Measurements from ENCODE around the gene TFEB. TPM values are rescaled to one million over a fixed set of nuclear protein-coding genes. Genes with fewer than 3 reads are reported as not detected.

Gene TFEB
- total and polyA plus RNA-seq, 2 donors (not counting 3 experiments of a cell fraction or from before 2014, with no cell fraction given): 4.9 to 6.6 TPM

- FAIRE-seq (no peak), DNase-seq (ENCODE audit: low read depth, low spot score) (no peak)
- Histone ChIP-seq H3K27ac (ENCODE audit: insufficient read depth, low read depth, low read length) (no peak overlapping the region), H3K79me2 (ENCODE audit: control insufficient read depth, insufficient read depth, low read length) (no peaks in the 10 kb centered on the region), H2AFZ (ENCODE audit: low read depth, low read length) (no peak overlapping the region), H3K36me3 (ENCODE audit: control insufficient read depth in 2 of 2, extremely low read depth in 1 of 2, insufficient read depth in 2 of 2, low read length in 2 of 2) (no peaks in the 10 kb centered on the region), H3K4me1 (ENCODE audit: control insufficient read depth, extremely low read depth, insufficient read depth, low read length) (no peaks in the 10 kb centered on the region), H4K20me1 (replicated peaks; ENCODE audit: control insufficient read depth, extremely low read depth, insufficient read depth, low read length) (no peaks in the 10 kb centered on the region), H3K9ac (replicated peaks; ENCODE audit: extremely low read depth, insufficient read depth, low read length) (no peak overlapping the region), H3K9me3 (replicated peaks; ENCODE audit: control insufficient read depth, insufficient read depth, low read length) (no peaks in the 10 kb centered on the region), H3K27me3 (ENCODE audit: control insufficient read depth in 2 of 2, insufficient read depth in 2 of 2, low read length in 2 of 2) (peaks cover 0 to 2% of the 10 kb centered on the region in 2 experiments), H3K9me1 (replicated peaks; ENCODE audit: control insufficient read depth, extremely low read depth, insufficient read depth, low read length) (no peaks in the 10 kb centered on the region), H3K4me3 (replicated peaks in 1 of 3; ENCODE audit: insufficient read depth in 1 of 3, low read depth in 1 of 3, low read length in 3 of 3) (no peak overlapping the region), H3K4me2 (ENCODE audit: insufficient read depth, low read length) (no peak overlapping the region)
- POLR2A ChIA-PET: no interaction called here
- no peak for TF ChIP-seq POLR2AphosphoS5 (IDR thresholded peaks at IDR 0.05; ENCODE audit: insufficient read depth, low read depth, low read length)
- TF ChIP-seq FOS (IDR thresholded peaks at IDR 0.05; ENCODE audit: borderline replicate concordance, insufficient read depth, low read length): no peak
- no peak for TF ChIP-seq MAX (IDR thresholded peaks at IDR 0.05; ENCODE audit: insufficient read depth, insufficient read length)
- TF ChIP-seq CTCF (IDR thresholded peaks at IDR 0.05; ENCODE audit: extremely low read depth in 1 of 2, insufficient read depth in 1 of 2, low read depth in 1 of 2, low read length in 2 of 2): no peak
- no peak for TF ChIP-seq GATA2 (IDR thresholded peaks at IDR 0.05; ENCODE audit: insufficient read depth, insufficient read length, low read depth, low read length)
- TF ChIP-seq EZH2 (IDR thresholded peaks at IDR 0.05; ENCODE audit: borderline replicate concordance, low read depth, low read length, severe bottlenecking): no peak
- TF ChIP-seq MYC (IDR thresholded peaks at IDR 0.05; ENCODE audit: low read depth, low read length): no peak
- TF ChIP-seq JUN (IDR thresholded peaks at IDR 0.05; ENCODE audit: borderline replicate concordance, insufficient read depth, insufficient read length, low read depth): no peak
- no peak for TF ChIP-seq POLR2A (IDR thresholded peaks at IDR 0.05; ENCODE audit: low read depth, low read length)
- intact Hi-C loops (cut with micrococcal nuclease): no loop called here
- no TSS peak for BruUV-seq (replicated peaks)
- CTCF ChIA-PET: interaction anchor here (1.2 kb wide), 1 partner anchor 90 kb away, joined by 5 read pairs; no protein-coding TSS in a partner anchor
- dilution Hi-C loops (cut with MboI; ENCODE audit: extremely low pct_ligation_motif_present, low sequenced_read_pairs): no loop called here
Observed at GRCh38 chr6:41692080-41692675, 43.2 kb downstream of the TFEB start.

Measured in endothelial cell of umbilical vein (primary cell).